ENCODE data around the gene LMAN2L.

The LMAN2L gene

GRCh38 chr2:96699621-96700020 is 40.2 kb downstream of the LMAN2L start:
- Histone ChIP-seq H3K4me3 (ENCODE audit: low read depth, low read length) (no peak overlapping the region), H3K36me3 (ENCODE audit: control insufficient read depth, insufficient read depth, low read length) (no peaks in the 10 kb centered on the region), H3K27me3 (ENCODE audit: control insufficient read depth, insufficient read depth, low read length) (no peaks in the 10 kb centered on the region), H3K9me3 (ENCODE audit: control insufficient read depth, low read length) (no peaks in the 10 kb centered on the region), H3K27ac (no peak overlapping the region), H3K4me2 (ENCODE audit: low read length) (no peak overlapping the region), H3K9ac (no peak overlapping the region), H2AFZ (no peak overlapping the region), H3K4me1 (peaks cover 4% of the 10 kb centered on the region), H3K79me2 (no peaks in the 10 kb centered on the region)
- TF ChIP-seq CTCF (IDR thresholded peaks at IDR 0.05), result no peak

- H3K4me2 ChIP-seq (ENCODE audit: low read length), result no peak overlapping the region
- no peak overlapping the region for H3K4me3 ChIP-seq (ENCODE audit: low read depth, low read length)
- TF ChIP-seq CTCF (IDR thresholded peaks at IDR 0.05), result no peak
- peaks cover 4% of the 10 kb centered on the region for H3K4me1 ChIP-seq
- no peak overlapping the region for H3K27ac ChIP-seq
- no peak overlapping the region for H3K9ac ChIP-seq
- H3K27me3 ChIP-seq (ENCODE audit: control insufficient read depth, insufficient read depth, low read length), result no peaks in the 10 kb centered on the region
- H2AFZ ChIP-seq, result no peak overlapping the region
- H3K79me2 ChIP-seq, result no peaks in the 10 kb centered on the region
- no peaks in the 10 kb centered on the region for H3K9me3 ChIP-seq (ENCODE audit: control insufficient read depth, low read length)
- H3K36me3 ChIP-seq (ENCODE audit: control insufficient read depth, insufficient read depth, low read length), result no peaks in the 10 kb centered on the region
Measured at GRCh38 chr2:96699021-96699420, 40.8 kb downstream of the LMAN2L start.

GRCh38 chr2:96698221-96698861 is 41.5 kb downstream of the LMAN2L start:
- no peaks in the 10 kb centered on the region for H3K36me3 ChIP-seq (ENCODE audit: control insufficient read depth, insufficient read depth, low read length)
- peaks cover 4% of the 10 kb centered on the region for H3K4me1 ChIP-seq
- no peak overlapping the region for H3K4me3 ChIP-seq (ENCODE audit: low read depth, low read length)
- H3K27ac ChIP-seq, result no peak overlapping the region
- H3K79me2 ChIP-seq, result no peaks in the 10 kb centered on the region
- no peaks in the 10 kb centered on the region for H3K27me3 ChIP-seq (ENCODE audit: control insufficient read depth, insufficient read depth, low read length)
- no peak for TF ChIP-seq CTCF (IDR thresholded peaks at IDR 0.05)
- H2AFZ ChIP-seq, result no peak overlapping the region
- H3K9ac ChIP-seq, result no peak overlapping the region
- H3K4me2 ChIP-seq (ENCODE audit: low read length), result no peak overlapping the region
- H3K9me3 ChIP-seq (ENCODE audit: control insufficient read depth, low read length), result no peaks in the 10 kb centered on the region

DNA sequence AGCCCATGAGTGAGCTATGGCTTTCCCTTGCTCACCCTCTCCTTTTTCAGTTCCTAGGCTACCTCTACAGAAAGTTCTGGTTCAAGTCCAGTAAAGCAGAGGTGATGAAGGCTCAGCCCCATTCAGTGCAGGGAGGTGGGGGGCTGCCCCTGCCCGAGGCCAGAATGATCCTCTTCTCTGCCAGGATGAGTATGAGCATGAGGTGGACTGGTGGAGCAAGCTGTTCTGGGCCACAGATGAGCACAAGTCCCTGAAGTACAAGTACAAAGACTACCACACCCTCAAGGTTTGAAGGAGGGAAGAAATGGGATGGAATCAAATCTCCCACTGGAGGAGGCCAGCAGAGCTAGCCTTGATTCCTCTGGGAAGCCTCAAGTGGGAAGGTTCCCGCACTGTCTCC is 42.4 kb downstream of the LMAN2L start:
- Histone ChIP-seq H3K4me3 (ENCODE audit: low read depth, low read length) (no peak overlapping the region), H3K9me3 (ENCODE audit: control insufficient read depth, low read length) (no peaks in the 10 kb centered on the region), H2AFZ (no peak overlapping the region), H3K79me2 (no peaks in the 10 kb centered on the region), H3K9ac (no peak overlapping the region), H3K36me3 (ENCODE audit: control insufficient read depth, insufficient read depth, low read length) (no peaks in the 10 kb centered on the region), H3K4me1 (peaks cover 4% of the 10 kb centered on the region), H3K4me2 (ENCODE audit: low read length) (no peak overlapping the region), H3K27me3 (ENCODE audit: control insufficient read depth, insufficient read depth, low read length) (no peaks in the 10 kb centered on the region), H3K27ac (no peak overlapping the region)
- no peak for TF ChIP-seq CTCF (IDR thresholded peaks at IDR 0.05)

DNA sequence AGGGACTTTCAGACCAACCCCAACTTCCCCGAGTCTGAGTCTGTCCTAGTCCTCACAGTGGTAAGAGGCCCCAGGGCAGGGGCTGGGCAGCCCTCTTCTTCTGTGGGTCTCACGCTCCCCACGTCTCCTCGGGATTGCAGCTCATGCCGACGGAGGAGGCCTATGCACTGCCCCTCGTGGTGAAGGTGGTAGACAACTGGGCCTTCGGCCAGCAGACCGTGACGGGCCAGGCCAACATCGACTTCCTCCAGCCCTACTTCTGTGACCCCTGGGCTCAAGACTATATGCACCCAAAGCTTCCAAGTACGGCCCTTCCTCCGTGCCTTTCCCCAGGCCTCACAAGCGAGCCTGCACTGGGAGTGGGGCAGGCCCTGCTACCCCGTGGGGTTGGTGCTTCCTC is 44.3 kb downstream of the LMAN2L start:
- Histone ChIP-seq H3K27ac (no peak overlapping the region), H3K4me1 (peaks cover 4% of the 10 kb centered on the region), H3K4me3 (ENCODE audit: low read depth, low read length) (no peak overlapping the region), H3K4me2 (ENCODE audit: low read length) (no peak overlapping the region), H3K9me3 (ENCODE audit: control insufficient read depth, low read length) (no peaks in the 10 kb centered on the region), H3K79me2 (no peaks in the 10 kb centered on the region), H3K36me3 (ENCODE audit: control insufficient read depth, insufficient read depth, low read length) (no peaks in the 10 kb centered on the region), H2AFZ (no peak overlapping the region), H3K27me3 (ENCODE audit: control insufficient read depth, insufficient read depth, low read length) (no peaks in the 10 kb centered on the region), H3K9ac (no peak overlapping the region)
- TF ChIP-seq CTCF (IDR thresholded peaks at IDR 0.05), result no peak

Data from parathyroid adenoma (tissue), 2 donors.